Brain microvascular endothelial cell (primary cell): ENCODE data around the gene TENT5C.

ENCODE experiments used
- DNase-seq: peaks from one replicate; pipeline ENCODE4 v3.0.0-alpha.2; 2020
- H3K27ac ChIP-seq: fragments of 250-450 bp; sonication (Bioruptor Pico); 2 replicates; pipeline ENCODE4 v1.5.1; 2020; ENCODE audit warnings: mild to moderate bottlenecking, moderate library complexity
- H3K27me3 ChIP-seq: fragments of 250-450 bp; sonication (Bioruptor Pico); replicated peaks from 2 replicates; pipeline ENCODE4 v1.5.1; 2020; ENCODE audit warnings: mild to moderate bottlenecking
- H3K36me3 ChIP-seq: fragments of 250-450 bp; sonication (Bioruptor Pico); replicated peaks from 2 replicates; pipeline ENCODE4 v1.5.1; 2020; ENCODE audit warnings: mild to moderate bottlenecking
- H3K4me3 ChIP-seq: 2 replicates; pipeline ENCODE4 v1.5.1; 2011; ENCODE audit warnings: low read depth, mild to moderate bottlenecking, control low read depth, low read length, moderate library complexity
- in situ Hi-C: cut with HindIII; loops from 2 replicates; pipeline ENCODE4 v1.10.0; 2017; ENCODE audit warnings: low sequenced_read_pairs, low pct_ligation_motif_present
- TF ChIP-seq, protein P1 (sequence below): IDR thresholded peaks from 2 replicates; pipeline ENCODE4 v1.5.1; 2011; ENCODE audit warnings: low read depth, mild to moderate bottlenecking, moderate library complexity, low read length, control low read depth, inconsistent platforms; ENCODE audit errors: missing control alignments

TENT5C gene

DNA sequence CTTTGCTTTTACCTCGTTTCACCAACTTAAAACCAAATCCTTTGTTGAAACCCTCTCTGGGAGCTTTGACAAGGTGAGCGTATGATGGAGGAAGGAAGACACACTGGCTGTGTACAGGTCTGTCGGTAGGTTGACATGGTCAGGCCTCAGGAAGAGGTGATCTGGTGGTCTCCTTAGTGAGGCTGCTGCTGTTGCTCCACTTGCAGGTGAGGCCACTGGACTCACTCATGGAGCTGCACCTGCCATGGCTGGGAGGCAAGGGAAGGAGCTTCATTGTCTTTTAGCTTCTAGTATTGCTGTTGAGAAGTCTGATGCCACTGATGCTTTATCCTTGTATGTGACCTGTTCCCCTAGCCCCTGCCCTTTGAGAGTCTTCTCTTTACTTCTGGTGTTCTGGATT is 35.7 kb downstream of the TENT5C start:
- Histone ChIP-seq H3K27me3 (no peaks in the 10 kb centered on the region), H3K4me3 (no peak overlapping the region), H3K27ac (no peak overlapping the region), H3K36me3 (no peaks in the 10 kb centered on the region)
- TF ChIP-seq, protein P1, sequence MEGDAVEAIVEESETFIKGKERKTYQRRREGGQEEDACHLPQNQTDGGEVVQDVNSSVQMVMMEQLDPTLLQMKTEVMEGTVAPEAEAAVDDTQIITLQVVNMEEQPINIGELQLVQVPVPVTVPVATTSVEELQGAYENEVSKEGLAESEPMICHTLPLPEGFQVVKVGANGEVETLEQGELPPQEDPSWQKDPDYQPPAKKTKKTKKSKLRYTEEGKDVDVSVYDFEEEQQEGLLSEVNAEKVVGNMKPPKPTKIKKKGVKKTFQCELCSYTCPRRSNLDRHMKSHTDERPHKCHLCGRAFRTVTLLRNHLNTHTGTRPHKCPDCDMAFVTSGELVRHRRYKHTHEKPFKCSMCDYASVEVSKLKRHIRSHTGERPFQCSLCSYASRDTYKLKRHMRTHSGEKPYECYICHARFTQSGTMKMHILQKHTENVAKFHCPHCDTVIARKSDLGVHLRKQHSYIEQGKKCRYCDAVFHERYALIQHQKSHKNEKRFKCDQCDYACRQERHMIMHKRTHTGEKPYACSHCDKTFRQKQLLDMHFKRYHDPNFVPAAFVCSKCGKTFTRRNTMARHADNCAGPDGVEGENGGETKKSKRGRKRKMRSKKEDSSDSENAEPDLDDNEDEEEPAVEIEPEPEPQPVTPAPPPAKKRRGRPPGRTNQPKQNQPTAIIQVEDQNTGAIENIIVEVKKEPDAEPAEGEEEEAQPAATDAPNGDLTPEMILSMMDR: no peak
- in situ Hi-C loops: no loop called here
- no peak for DNase-seq

DNA sequence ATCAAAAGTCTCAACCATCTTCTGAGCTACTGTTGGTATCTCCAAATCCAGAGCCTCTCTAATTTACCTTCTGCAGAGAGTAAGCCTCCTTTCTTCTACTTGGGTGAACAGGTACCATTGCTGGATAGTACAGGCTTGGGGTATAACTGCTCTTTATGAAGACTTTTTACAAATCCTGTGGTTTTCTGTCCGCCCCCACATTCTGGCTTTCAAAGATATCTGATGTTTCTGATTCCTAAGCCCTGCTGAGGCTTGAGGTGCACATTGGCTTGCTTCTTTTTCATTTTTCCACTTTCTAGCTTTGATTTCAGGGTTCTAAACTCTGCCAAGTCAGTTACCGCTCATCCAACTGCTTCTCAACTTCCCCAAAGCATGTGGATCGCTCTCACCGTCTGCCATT is 37.1 kb downstream of the TENT5C start:
- Histone ChIP-seq H3K36me3 (no peaks in the 10 kb centered on the region), H3K4me3 (no peak overlapping the region), H3K27me3 (no peaks in the 10 kb centered on the region), H3K27ac (no peak overlapping the region)
- DNase-seq: no peak
- in situ Hi-C loops: no loop called here
- TF ChIP-seq, protein P1: no peak

DNA sequence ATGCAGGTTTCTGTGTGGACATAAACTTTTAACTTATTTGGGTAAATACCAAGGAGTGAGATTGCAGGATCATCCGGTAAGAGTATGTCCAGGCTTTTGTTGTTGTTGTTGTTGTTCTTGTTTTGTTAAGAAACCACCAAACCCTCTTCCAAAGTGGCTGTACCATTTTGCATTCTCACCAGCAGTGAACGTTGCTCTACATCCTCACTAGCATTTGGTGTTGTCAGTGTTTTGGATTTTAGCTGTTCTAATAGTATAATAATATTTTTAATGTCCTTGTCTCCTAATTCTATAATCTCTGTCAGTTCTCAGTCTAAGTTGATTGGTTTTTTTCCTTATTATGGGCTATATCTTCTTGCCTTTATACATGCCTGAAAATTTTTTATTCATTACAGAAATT is 37.8 kb downstream of the TENT5C start:
- H3K36me3 ChIP-seq: no peaks in the 10 kb centered on the region
- no peaks in the 10 kb centered on the region for H3K27me3 ChIP-seq
- in situ Hi-C loops: no loop called here
- no peak overlapping the region for H3K27ac ChIP-seq
- no peak overlapping the region for H3K4me3 ChIP-seq
- no peak for DNase-seq
- TF ChIP-seq, protein P1: no peak

DNA sequence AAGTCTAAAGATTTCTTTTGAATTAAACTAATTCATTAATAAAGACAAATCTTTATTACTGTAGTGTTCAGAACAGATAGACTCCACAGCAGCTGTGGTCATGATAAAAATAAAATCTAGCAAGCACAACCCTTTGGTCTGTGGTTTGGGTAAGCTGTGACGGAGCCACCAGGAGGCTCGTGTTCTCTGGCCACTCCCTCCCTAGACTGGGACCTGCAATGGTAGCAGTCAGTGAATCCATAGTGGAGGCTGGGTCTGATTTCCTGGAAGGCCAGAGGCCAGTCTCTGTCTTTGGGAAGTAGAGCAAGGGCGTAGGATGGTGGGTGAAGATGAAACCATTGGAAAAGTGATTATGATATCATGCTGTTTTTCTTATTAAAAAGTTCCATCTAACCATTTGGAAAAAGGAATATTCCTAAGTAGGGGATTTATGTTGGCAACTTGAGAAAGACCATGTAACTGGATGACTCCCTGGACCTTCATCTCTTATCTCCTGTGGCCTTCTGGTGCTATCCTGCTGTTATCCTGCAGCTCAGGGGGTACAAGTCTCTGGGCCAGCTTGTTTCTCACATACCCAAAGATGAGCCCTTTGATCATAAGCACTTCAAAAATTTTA is 39.0 kb downstream of the TENT5C start:
- Histone ChIP-seq H3K4me3 (no peak overlapping the region), H3K36me3 (no peaks in the 10 kb centered on the region), H3K27me3 (no peaks in the 10 kb centered on the region), H3K27ac (no peak overlapping the region)
- no peak for DNase-seq
- in situ Hi-C loops: no loop called here
- TF ChIP-seq, protein P1: no peak

DNA sequence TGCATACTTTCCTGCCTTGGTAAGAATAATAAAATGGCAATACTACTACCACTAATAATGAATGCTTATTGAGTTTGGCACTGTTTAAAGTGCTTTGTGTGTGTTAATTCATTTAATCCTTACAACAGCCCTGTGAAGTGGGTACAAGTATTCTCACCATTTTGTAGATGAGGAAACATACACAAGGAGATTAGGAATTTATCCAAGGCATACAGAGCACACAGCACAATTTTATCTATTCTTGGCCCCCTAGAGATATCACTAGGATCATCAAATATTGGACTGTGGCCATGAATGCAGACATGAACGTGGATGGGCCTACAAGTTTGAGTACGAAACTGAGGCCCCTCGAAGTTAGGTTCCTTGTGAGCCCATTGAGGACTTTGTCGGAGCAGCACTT is 39.5 kb downstream of the TENT5C start:
- no peaks in the 10 kb centered on the region for H3K27me3 ChIP-seq
- TF ChIP-seq, protein P1: no peak
- in situ Hi-C loops: no loop called here
- no peak overlapping the region for H3K4me3 ChIP-seq
- no peaks in the 10 kb centered on the region for H3K36me3 ChIP-seq
- H3K27ac ChIP-seq: no peak overlapping the region
- DNase-seq: no peak

DNA sequence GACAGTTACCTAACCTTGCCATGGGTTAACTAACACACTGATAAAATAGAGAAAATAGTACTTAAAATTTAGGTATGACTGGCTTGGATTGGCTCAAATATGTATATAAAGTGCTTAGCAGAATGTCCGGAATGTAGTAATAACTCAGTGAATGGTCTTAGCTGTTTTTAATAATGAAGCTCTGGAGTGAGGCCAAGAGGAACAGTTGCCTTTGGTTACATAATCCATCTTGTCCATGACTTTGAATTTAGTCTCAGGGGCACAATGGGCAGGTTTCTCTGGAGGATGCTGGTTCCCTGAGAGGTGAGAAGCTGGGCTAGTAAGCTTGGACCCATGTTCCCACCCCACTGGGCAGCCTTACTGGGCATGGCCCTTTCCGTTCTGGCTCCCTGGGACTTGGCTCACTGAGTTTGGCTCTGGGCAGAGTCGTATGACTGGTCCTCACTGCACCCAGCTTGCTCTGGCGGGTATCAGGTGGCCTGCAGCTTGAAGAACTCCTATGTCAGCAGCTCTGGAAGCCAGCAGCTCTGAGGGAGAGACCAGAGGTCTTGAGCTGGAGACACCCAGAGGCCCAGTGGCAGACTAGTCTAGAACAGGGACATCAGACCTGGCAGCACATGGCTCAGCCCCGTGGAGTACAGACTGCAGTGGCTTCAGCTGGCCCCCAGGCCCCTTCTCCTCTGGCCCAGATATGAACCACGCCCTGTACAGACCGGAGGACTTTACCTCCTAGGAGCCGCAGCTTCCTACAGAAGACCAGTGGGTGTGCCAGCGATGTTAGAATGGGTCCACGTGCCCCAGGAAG is 40.4 kb downstream of the TENT5C start:
- DNase-seq: no peak
- TF ChIP-seq, protein P1: no peak
- Histone ChIP-seq H3K27ac (no peak overlapping the region), H3K36me3 (no peaks in the 10 kb centered on the region), H3K4me3 (no peak overlapping the region), H3K27me3 (no peaks in the 10 kb centered on the region)
- in situ Hi-C loops: no loop called here
